NCI-H2196 (cell line): ENCODE results near the gene SYNE1.
A peak's percentile ranks its signal among the peaks of the same experiment; 100 is the strongest.

Experiments
- DNase-seq: peaks from one replicate; lab custom pipeline; 2025; ENCODE audit not compliant: unreplicated experiment; lab: John Stamatoyannopoulos, UW

Gene SYNE1

GRCh38 chr6:152295346-152295745, 341.8 kb downstream of the SYNE1 start:
- no peak for DNase-seq

GRCh38 chr6:152293404-152293803, 343.8 kb downstream of the SYNE1 start:
- peak; percentile 45 for DNase-seq

GRCh38 chr6:152292555-152292954, 344.6 kb downstream of the SYNE1 start:
- no peak for DNase-seq

- no peak for DNase-seq
Observed at GRCh38 chr6:152290693-152291092, 346.5 kb downstream of the SYNE1 start.

GRCh38 chr6:152277826-152278329, 359.3 kb downstream of the SYNE1 start:
- DNase-seq, result peak; percentile 65

GRCh38 chr6:152273638-152274037, 363.5 kb downstream of the SYNE1 start:
- no peak for DNase-seq

- DNase-seq, result no peak
Observed at GRCh38 chr6:152273002-152273401, 364.2 kb downstream of the SYNE1 start.

GRCh38 chr6:152272486-152272885, 364.7 kb downstream of the SYNE1 start:
- DNase-seq, result no peak

GRCh38 chr6:152271776-152272464, 365.2 kb downstream of the SYNE1 start:
- no peak for DNase-seq

- no peak for DNase-seq
Observed at GRCh38 chr6:152270301-152270925, 366.7 kb downstream of the SYNE1 start.

GRCh38 chr6:152268846-152269442, 368.2 kb downstream of the SYNE1 start:
- DNase-seq, result no peak

GRCh38 chr6:152267967-152268845, 369.0 kb downstream of the SYNE1 start:
- DNase-seq, result peak; percentile 61

- DNase-seq, result no peak
Observed at GRCh38 chr6:152265651-152266050, 371.5 kb downstream of the SYNE1 start.

- no peak for DNase-seq
Observed at GRCh38 chr6:152263582-152263981, 373.6 kb downstream of the SYNE1 start.

- DNase-seq, result no peak
Observed at GRCh38 chr6:152261179-152261578, 376.0 kb downstream of the SYNE1 start.

- no peak for DNase-seq
Observed at GRCh38 chr6:152259234-152259633, 377.9 kb downstream of the SYNE1 start.

- DNase-seq, result no peak
Observed at GRCh38 chr6:152257581-152257980, 379.6 kb downstream of the SYNE1 start.

GRCh38 chr6:152250127-152250526, 387.0 kb downstream of the SYNE1 start:
- DNase-seq, result no peak

- DNase-seq, result no peak
Observed at GRCh38 chr6:152248980-152249379, 388.2 kb downstream of the SYNE1 start.

GRCh38 chr6:152246554-152247337, 390.4 kb downstream of the SYNE1 start:
- no peak for DNase-seq
